Nephron progenitor cell (in vitro differentiated cells): ENCODE results near the gene C6.
"Not testable (repeated sequence)": the region's sequence is repeated elsewhere in the genome, so short reads cannot be mapped to it uniquely, and the experiment has no call there.

Experiments
- DNase-seq: peaks from one replicate; pipeline ENCODE4 v3.0.0; 2021
- H3K27ac Mint-ChIP-seq: 2 replicates; pipeline ENCODE4 v1.8.0; 2021; ENCODE audit warnings: mild to moderate bottlenecking, moderate library complexity, mixed read lengths
- H3K27me3 Mint-ChIP-seq: 2 replicates; pipeline ENCODE4 v1.8.0; 2021; ENCODE audit warnings: mild to moderate bottlenecking, low read depth, mixed read lengths; ENCODE audit not compliant: poor library complexity
- H3K36me3 Mint-ChIP-seq: 2 replicates; pipeline ENCODE4 v1.8.0; 2021; ENCODE audit warnings: low read depth, mixed read lengths
- H3K4me1 Mint-ChIP-seq: 2 replicates; pipeline ENCODE4 v1.8.0; 2021; ENCODE audit warnings: mixed read lengths
- H3K4me3 Mint-ChIP-seq: 2 replicates; pipeline ENCODE4 v1.8.0; 2021; ENCODE audit warnings: mild to moderate bottlenecking, moderate library complexity, mixed read lengths
- H3K9me3 Mint-ChIP-seq: 2 replicates; pipeline ENCODE4 v1.8.0; 2021; ENCODE audit warnings: mild to moderate bottlenecking, moderate library complexity, mixed read lengths
- CTCF ChIP-seq: fragments of 200-600 bp; sonication (generic); IDR thresholded peaks from 2 replicates; pipeline ENCODE4 v1.5.0; 2021; ENCODE audit warnings: antibody characterized with exemption

The C6 gene

GRCh38 chr5:41246376-41246775 is 33.0 kb upstream of the C6 start:
- TF ChIP-seq CTCF, result no peak
- Mint-ChIP-seq H3K36me3 (no peaks in the 10 kb centered on the region), H3K4me3 (no peak overlapping the region), H3K4me1 (no peaks in the 10 kb centered on the region), H3K27me3 (peaks cover 3% of the 10 kb centered on the region), H3K27ac (no peak overlapping the region), H3K9me3 (peaks cover 4% of the 10 kb centered on the region)
- no peak for DNase-seq

- H3K27me3 Mint-ChIP-seq, result peaks cover 3% of the 10 kb centered on the region
- no peaks in the 10 kb centered on the region for H3K4me1 Mint-ChIP-seq
- TF ChIP-seq CTCF, result no peak
- no peak for DNase-seq
- no peak overlapping the region for H3K4me3 Mint-ChIP-seq
- peaks cover 13% of the 10 kb centered on the region for H3K9me3 Mint-ChIP-seq
- H3K36me3 Mint-ChIP-seq, result no peaks in the 10 kb centered on the region
- no peak overlapping the region for H3K27ac Mint-ChIP-seq
These were observed 30.2 kb upstream of the C6 start for GRCh38 chr5:41243558-41243957.

GRCh38 chr5:41240985-41241384 is 27.7 kb upstream of the C6 start:
- peaks cover 3% of the 10 kb centered on the region for H3K27me3 Mint-ChIP-seq
- H3K4me1 Mint-ChIP-seq, result no peaks in the 10 kb centered on the region
- DNase-seq, result no peak
- no peak for TF ChIP-seq CTCF
- H3K27ac Mint-ChIP-seq, result no peak overlapping the region
- H3K9me3 Mint-ChIP-seq, result peaks cover 12% of the 10 kb centered on the region
- no peaks in the 10 kb centered on the region for H3K36me3 Mint-ChIP-seq
- no peak overlapping the region for H3K4me3 Mint-ChIP-seq

- Mint-ChIP-seq H3K27me3 (peaks cover 3% of the 10 kb centered on the region), H3K27ac (no peak overlapping the region), H3K4me3 (no peak overlapping the region), H3K9me3 (peaks cover 12% of the 10 kb centered on the region), H3K4me1 (no peaks in the 10 kb centered on the region), H3K36me3 (no peaks in the 10 kb centered on the region)
- no peak for DNase-seq
- no peak for TF ChIP-seq CTCF
These were observed 27.1 kb upstream of the C6 start for GRCh38 chr5:41240390-41240789.

GRCh38 chr5:41234475-41234874 is 21.1 kb upstream of the C6 start:
- H3K4me1 Mint-ChIP-seq, result no peaks in the 10 kb centered on the region
- no peak for TF ChIP-seq CTCF
- H3K4me3 Mint-ChIP-seq, result no peak overlapping the region
- H3K27me3 Mint-ChIP-seq, result no peaks in the 10 kb centered on the region
- H3K36me3 Mint-ChIP-seq, result no peaks in the 10 kb centered on the region
- no peak overlapping the region for H3K27ac Mint-ChIP-seq
- peaks cover 36% of the 10 kb centered on the region for H3K9me3 Mint-ChIP-seq
- no peak for DNase-seq

- H3K27ac Mint-ChIP-seq, result no peak overlapping the region
- DNase-seq, result no peak
- H3K36me3 Mint-ChIP-seq, result no peaks in the 10 kb centered on the region
- H3K27me3 Mint-ChIP-seq, result no peaks in the 10 kb centered on the region
- H3K4me3 Mint-ChIP-seq, result no peak overlapping the region
- no peaks in the 10 kb centered on the region for H3K4me1 Mint-ChIP-seq
- TF ChIP-seq CTCF, result no peak
- peaks cover 42% of the 10 kb centered on the region for H3K9me3 Mint-ChIP-seq
These were observed 19.5 kb upstream of the C6 start for GRCh38 chr5:41232797-41233196.

GRCh38 chr5:41230276-41230675 is 16.9 kb upstream of the C6 start:
- peaks cover 47% of the 10 kb centered on the region for H3K9me3 Mint-ChIP-seq
- not testable (repeated sequence) for DNase-seq, H3K4me1 Mint-ChIP-seq, H3K4me3 Mint-ChIP-seq, H3K27ac Mint-ChIP-seq, H3K36me3 Mint-ChIP-seq, H3K27me3 Mint-ChIP-seq
